Epithelial cell of esophagus (primary cell): ENCODE data around the gene EPG5.

ENCODE experiments used
- DNase-seq: peaks from one replicate; pipeline ENCODE4 v3.0.0; 2010; ENCODE audit warnings: low read depth
- H3K4me3 ChIP-seq: 2 replicates; pipeline ENCODE4 v1.5.1; 2011; ENCODE audit warnings: mild to moderate bottlenecking, low read length, control low read depth
- CTCF ChIP-seq: IDR thresholded peaks from 2 replicates; pipeline ENCODE4 v1.5.1; 2011; ENCODE audit warnings: low read depth, mild to moderate bottlenecking, low read length, control low read depth, inconsistent platforms; ENCODE audit not compliant: insufficient read depth; ENCODE audit errors: missing control alignments

Gene EPG5

GRCh38 chr18:45939236-45939635 is 27.9 kb downstream of the EPG5 start:
- H3K4me3 ChIP-seq, result no peak overlapping the region
- DNase-seq, result no peak
- no peak for TF ChIP-seq CTCF

GRCh38 chr18:45938488-45938935 is 28.6 kb downstream of the EPG5 start:
- DNase-seq, result no peak
- no peak for TF ChIP-seq CTCF
- no peak overlapping the region for H3K4me3 ChIP-seq

- no peak for TF ChIP-seq CTCF
- no peak overlapping the region for H3K4me3 ChIP-seq
- DNase-seq, result no peak
These were observed 31.4 kb downstream of the EPG5 start for GRCh38 chr18:45935591-45936335.

- DNase-seq, result no peak
- no peak for TF ChIP-seq CTCF
- no peak overlapping the region for H3K4me3 ChIP-seq
These were observed 34.4 kb downstream of the EPG5 start for GRCh38 chr18:45932708-45933107.

- no peak overlapping the region for H3K4me3 ChIP-seq
- no peak for TF ChIP-seq CTCF
- DNase-seq, result no peak
These were observed 36.2 kb downstream of the EPG5 start for GRCh38 chr18:45930963-45931362.

- TF ChIP-seq CTCF, result no peak
- H3K4me3 ChIP-seq, result no peak overlapping the region
- DNase-seq, result no peak
These were observed 40.4 kb downstream of the EPG5 start for GRCh38 chr18:45926691-45927090.

- no peak for DNase-seq
- TF ChIP-seq CTCF, result no peak
- no peak overlapping the region for H3K4me3 ChIP-seq
These were observed 41.0 kb downstream of the EPG5 start for GRCh38 chr18:45926085-45926484.
